Fibroblast of villous mesenchyme (primary cell): ENCODE data around the gene BUB1B. TPM values are rescaled to one million over a fixed set of nuclear protein-coding genes. Genes with fewer than 3 reads are reported as not detected.
"Not testable (repeated sequence)": the region's sequence is repeated elsewhere in the genome, so short reads cannot be mapped to it uniquely, and the experiment has no call there.

Experiments used
- DNase-seq: peaks from one replicate; pipeline ENCODE4 v3.0.0-alpha.2; 2010; ENCODE audit warnings: low read depth
- H3K4me3 ChIP-seq: 2 replicates; pipeline ENCODE4 v1.5.1; 2011; ENCODE audit warnings: low read depth, mild to moderate bottlenecking, low read length
- CTCF ChIP-seq: IDR thresholded peaks from 2 replicates; pipeline ENCODE4 v1.5.1; 2012; ENCODE audit warnings: low read depth, mild to moderate bottlenecking, low read length; ENCODE audit not compliant: insufficient read depth
- total RNA-seq: library from RNA; depleted of rRNA; stranded (reverse); fragments of >200 nt; gene quantifications from 2 replicates; pipeline ENCODE4 v1.2.3, GENCODE V29; 2012

The BUB1B gene
- total RNA-seq, 1 donor: 19.9 TPM

GRCh38 chr15:40130799-40131502 is 29.9 kb upstream of the BUB1B start:
- no peak for DNase-seq
- TF ChIP-seq CTCF: no peak
- H3K4me3 ChIP-seq: no peak overlapping the region

GRCh38 chr15:40133544-40133943 is 27.3 kb upstream of the BUB1B start:
- TF ChIP-seq CTCF: no peak
- H3K4me3 ChIP-seq: no peak overlapping the region
- DNase-seq: no peak

- H3K4me3 ChIP-seq: no peak overlapping the region
- no peak for TF ChIP-seq CTCF
- DNase-seq: no peak
Measured at GRCh38 chr15:40134885-40135284, 26.0 kb upstream of the BUB1B start.

GRCh38 chr15:40135846-40136450 is 24.9 kb upstream of the BUB1B start:
- not testable (repeated sequence) for H3K4me3 ChIP-seq, DNase-seq

- DNase-seq: no peak
- H3K4me3 ChIP-seq: no peak overlapping the region
- TF ChIP-seq CTCF: no peak
Measured at GRCh38 chr15:40136470-40137302, 24.2 kb upstream of the BUB1B start.

- no peak for TF ChIP-seq CTCF
- DNase-seq: no peak
- no peak overlapping the region for H3K4me3 ChIP-seq
Measured at GRCh38 chr15:40137303-40138200, 23.3 kb upstream of the BUB1B start.

GRCh38 chr15:40138201-40138570 is 22.7 kb upstream of the BUB1B start:
- not testable (repeated sequence) for DNase-seq, H3K4me3 ChIP-seq
